ENCODE results near the gene C2CD4C.

Gene C2CD4C

GRCh38 chr19:407511-408440, 1.2 kb downstream of the C2CD4C start:
- DNase-seq (ENCODE audit: extremely low spot score), result no peak
- TF ChIP-seq CTBP1 (IDR thresholded peaks at IDR 0.05; ENCODE audit: borderline replicate concordance), result no peak
- TF ChIP-seq LEF1 (IDR thresholded peaks at IDR 0.05; ENCODE audit: borderline replicate concordance), result no peak
- TF ChIP-seq NFRKB (IDR thresholded peaks at IDR 0.05), result no peak
- POLR2A ChIA-PET, result no interaction called here
- CTCF ChIA-PET, result no interaction called here

GRCh38 chr19:406971-407510, 1.9 kb downstream of the C2CD4C start:
- TF ChIP-seq SUZ12 (IDR thresholded peaks at IDR 0.05), result no peak
- TF ChIP-seq SP1 (IDR thresholded peaks at IDR 0.05), result no peak
- no peak for TF ChIP-seq TARDBP (IDR thresholded peaks at IDR 0.05)
- ChIA-PET CTCF (no interaction called here), POLR2A (no interaction called here)
- no peak for DNase-seq (ENCODE audit: extremely low spot score)

- TF ChIP-seq PKNOX1 (IDR thresholded peaks at IDR 0.05) (peak; percentile 46; the same call in 1 of the 2 replicates), SP1 (IDR thresholded peaks at IDR 0.05) (no peak), LEF1 (IDR thresholded peaks at IDR 0.05; ENCODE audit: borderline replicate concordance) (no peak)
- ChIA-PET CTCF (no interaction called here), POLR2A (no interaction called here)
- no peak for DNase-seq (ENCODE audit: extremely low spot score)
Observed at GRCh38 chr19:406135-406781, 2.7 kb downstream of the C2CD4C start.

- CTCF ChIA-PET, result interaction anchor here (0.6 kb wide), 1 partner anchor 98 kb away, joined by 3 read pairs; no protein-coding TSS in a partner anchor
Observed at GRCh38 chr19:405121-405965, 3.6 kb downstream of the C2CD4C start.

GRCh38 chr19:403221-404027, 5.5 kb downstream of the C2CD4C start:
- TF ChIP-seq HDGF (IDR thresholded peaks at IDR 0.05; ENCODE audit: borderline replicate concordance) (no peak), CTBP1 (IDR thresholded peaks at IDR 0.05; ENCODE audit: borderline replicate concordance) (no peak), FOXM1 (IDR thresholded peaks at IDR 0.05; ENCODE audit: borderline replicate concordance) (no peak), ELF4 (IDR thresholded peaks at IDR 0.05) (no peak), FOXK2 (IDR thresholded peaks at IDR 0.05) (no peak), FOXA1 (IDR thresholded peaks at IDR 0.05) (no peak), NFRKB (IDR thresholded peaks at IDR 0.05) (no peak), LEF1 (IDR thresholded peaks at IDR 0.05; ENCODE audit: borderline replicate concordance) (no peak), SP1 (IDR thresholded peaks at IDR 0.05) (no peak), ZNF384 (IDR thresholded peaks at IDR 0.05) (no peak), SUZ12 (IDR thresholded peaks at IDR 0.05) (no peak), L3MBTL2 (conservative IDR thresholded peaks at IDR 0.05) (no peak), ARNT (IDR thresholded peaks at IDR 0.05) (no peak), BHLHE40 (IDR thresholded peaks at IDR 0.05; ENCODE audit: borderline replicate concordance) (no peak), PKNOX1 (IDR thresholded peaks at IDR 0.05) (no peak), TARDBP (IDR thresholded peaks at IDR 0.05) (no peak)
- ChIA-PET CTCF (no interaction called here), POLR2A (no interaction called here)
- DNase-seq (ENCODE audit: extremely low spot score), result no peak

More at GRCh38 chr19:405121-405965, 3.6 kb downstream of the C2CD4C start:
- TF ChIP-seq SP1 (IDR thresholded peaks at IDR 0.05) (no peak), NFRKB (IDR thresholded peaks at IDR 0.05) (no peak), BHLHE40 (IDR thresholded peaks at IDR 0.05; ENCODE audit: borderline replicate concordance) (no peak), FOXA1 (IDR thresholded peaks at IDR 0.05) (no peak)
- POLR2A ChIA-PET, result no interaction called here
- DNase-seq (ENCODE audit: extremely low spot score), result no peak

- POLR2A ChIA-PET, result no interaction called here
- CTCF ChIA-PET, result interaction anchor here (0.6 kb wide), 1 partner anchor 19 kb away, joined by 3 read pairs; no protein-coding TSS in a partner anchor
Observed at GRCh38 chr19:402786-403185, 6.2 kb downstream of the C2CD4C start.

More at GRCh38 chr19:402786-403185, 6.2 kb downstream of the C2CD4C start:
- DNase-seq (ENCODE audit: extremely low spot score), result no peak
- TF ChIP-seq LEF1 (IDR thresholded peaks at IDR 0.05; ENCODE audit: borderline replicate concordance) (no peak), FOXM1 (IDR thresholded peaks at IDR 0.05; ENCODE audit: borderline replicate concordance) (no peak), NFRKB (IDR thresholded peaks at IDR 0.05) (no peak), FOXA1 (IDR thresholded peaks at IDR 0.05) (no peak), BHLHE40 (IDR thresholded peaks at IDR 0.05; ENCODE audit: borderline replicate concordance) (no peak), ARNT (IDR thresholded peaks at IDR 0.05) (no peak), PKNOX1 (IDR thresholded peaks at IDR 0.05) (no peak), FOXK2 (IDR thresholded peaks at IDR 0.05) (no peak), HDGF (IDR thresholded peaks at IDR 0.05; ENCODE audit: borderline replicate concordance) (no peak), CTBP1 (IDR thresholded peaks at IDR 0.05; ENCODE audit: borderline replicate concordance) (no peak), SP1 (IDR thresholded peaks at IDR 0.05) (no peak), TARDBP (IDR thresholded peaks at IDR 0.05) (no peak), ZNF384 (IDR thresholded peaks at IDR 0.05) (no peak), ELF4 (IDR thresholded peaks at IDR 0.05) (no peak), SUZ12 (IDR thresholded peaks at IDR 0.05) (no peak)

All from HEK293T (cell line).